ENCODE results near the gene AOX1. TPM values are rescaled to one million over a fixed set of nuclear protein-coding genes. Genes with fewer than 3 reads are reported as not detected.
"Not testable (repeated sequence)": the region's sequence is repeated elsewhere in the genome, so short reads cannot be mapped to it uniquely, and the experiment has no call there.

AOX1 gene
- total RNA-seq, 1 experiment from 2014 or later, result 3.0 TPM

DNA sequence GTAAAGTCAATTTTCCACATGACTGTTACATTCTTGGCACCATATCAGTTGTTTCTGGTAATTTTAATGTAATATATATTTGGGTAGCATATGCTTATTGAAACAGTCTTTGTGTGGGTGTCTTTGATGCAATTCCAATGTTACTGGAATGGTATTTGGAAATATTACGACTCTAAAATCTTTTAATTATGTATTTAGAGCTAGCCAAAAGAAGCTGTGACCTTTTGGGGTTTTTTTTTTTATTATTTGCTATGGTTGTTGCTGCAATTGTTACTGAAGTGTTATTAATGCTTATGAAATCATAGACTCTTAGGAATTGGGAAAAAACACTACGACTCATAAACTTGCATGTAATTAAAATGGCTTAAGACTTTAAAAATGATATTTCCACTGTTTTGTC lies 95.9 kb downstream of the AOX1 start:
- ChIA-PET POLR2A (no interaction called here), CTCF (no interaction called here)
- DNase-seq (ENCODE audit: low read depth, low spot score) (no peak), ATAC-seq (no peak)
- Histone ChIP-seq H3K36me3 (ENCODE audit: control insufficient read depth, insufficient read depth, low read length) (no peaks in the 10 kb centered on the region), H3K27me3 (ENCODE audit: control insufficient read depth, insufficient read depth, low read length) (no peaks in the 10 kb centered on the region), H3K4me3 (ENCODE audit: low read depth in 2 of 2, low read length in 2 of 2) (no peak overlapping the region), H3K27ac (ENCODE audit: low read length) (no peak overlapping the region), H3K9me3 (ENCODE audit: control insufficient read depth, insufficient read depth, low read depth, low read length) (no peaks in the 10 kb centered on the region), H3K4me1 (ENCODE audit: control insufficient read depth, insufficient read depth, low read length) (no peaks in the 10 kb centered on the region)
- TF ChIP-seq CTCF (IDR thresholded peaks at IDR 0.05), result no peak
- no peak for TF ChIP-seq POLR2AphosphoS5 (IDR thresholded peaks at IDR 0.05; ENCODE audit: low read depth, low read length)
- TF ChIP-seq SIN3A (IDR thresholded peaks at IDR 0.05; ENCODE audit: borderline replicate concordance, insufficient read depth, low read depth, low read length), result no peak
- no peak for TF ChIP-seq TCF7L2 (IDR thresholded peaks at IDR 0.05; ENCODE audit: low read depth, low read length)
- TF ChIP-seq REST (IDR thresholded peaks at IDR 0.05; ENCODE audit: insufficient read depth in 1 of 2, low read depth in 2 of 2, low read length in 1 of 2), result no peak
- no TSS peak for BruUV-seq (replicated peaks)
- intact Hi-C loops (cut with micrococcal nuclease; ENCODE audit: unreplicated experiment), result no loop called here
- in situ Hi-C loops (cut with HindIII; ENCODE audit: low pct_unique_long_range_greater_than_20kb, low sequenced_read_pairs), result no loop called here

GRCh38 chr2:200682407-200682806 lies 96.6 kb downstream of the AOX1 start:
- H3K27ac ChIP-seq (ENCODE audit: low read length); BruUV-seq (replicated peaks); POLR2A ChIA-PET: not testable (repeated sequence)

DNA sequence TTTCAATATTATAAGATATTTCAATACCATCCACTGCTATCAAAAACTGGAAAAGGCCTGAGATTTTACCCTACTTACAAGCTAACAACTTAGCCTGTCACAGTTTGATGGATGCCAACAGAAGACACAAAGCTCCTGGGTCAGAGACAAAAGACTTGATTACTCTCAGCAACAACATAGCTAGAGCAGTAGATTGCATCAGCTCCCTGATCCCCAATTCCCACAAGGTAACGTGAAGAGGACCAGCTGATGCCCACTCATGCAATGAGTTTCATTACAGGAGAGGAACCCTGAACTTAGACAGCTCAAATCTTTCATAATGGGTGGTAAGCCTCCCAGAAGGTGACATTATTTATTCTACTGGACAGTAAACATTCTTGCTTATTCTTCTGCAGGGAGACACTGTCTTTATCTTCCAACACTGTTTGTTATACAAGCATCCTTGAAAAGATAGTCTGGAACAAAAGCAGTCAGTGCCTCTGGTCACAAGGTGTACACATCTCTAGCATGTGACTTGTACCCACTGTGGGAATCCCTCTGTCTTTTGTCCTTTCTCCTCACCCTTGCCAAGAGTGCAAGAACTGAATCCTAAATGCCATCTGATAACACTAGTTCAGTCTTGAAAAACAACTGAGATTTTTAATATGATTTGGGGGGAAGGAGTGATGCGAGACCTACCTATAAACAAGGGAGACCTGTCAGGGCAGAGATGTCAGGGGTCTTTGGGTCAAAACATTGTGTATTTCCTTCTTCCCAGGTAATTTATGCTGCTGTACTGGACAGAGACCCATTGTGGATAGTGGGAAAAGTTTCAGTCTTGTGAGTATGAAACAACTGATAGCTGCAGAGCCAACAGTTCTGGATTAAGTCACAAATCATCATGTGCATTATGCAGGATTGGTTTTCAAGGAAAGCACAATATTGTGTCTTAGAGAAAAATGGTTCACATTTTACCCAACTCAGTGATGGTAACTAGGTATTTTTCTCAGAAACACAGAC lies 102.4 kb downstream of the AOX1 start:
- DNase-seq (ENCODE audit: low read depth, low spot score) (no peak), ATAC-seq (no peak)
- Histone ChIP-seq H3K27ac (ENCODE audit: low read length) (no peak overlapping the region), H3K36me3 (ENCODE audit: control insufficient read depth, insufficient read depth, low read length) (no peaks in the 10 kb centered on the region), H3K27me3 (ENCODE audit: control insufficient read depth, insufficient read depth, low read length) (no peaks in the 10 kb centered on the region), H3K4me3 (ENCODE audit: low read depth in 2 of 2, low read length in 2 of 2) (no peak overlapping the region), H3K9me3 (ENCODE audit: control insufficient read depth, insufficient read depth, low read depth, low read length) (no peaks in the 10 kb centered on the region), H3K4me1 (ENCODE audit: control insufficient read depth, insufficient read depth, low read length) (no peaks in the 10 kb centered on the region)
- no peak for TF ChIP-seq CTCF (IDR thresholded peaks at IDR 0.05)
- TF ChIP-seq POLR2AphosphoS5 (IDR thresholded peaks at IDR 0.05; ENCODE audit: low read depth, low read length), result no peak
- no peak for TF ChIP-seq SIN3A (IDR thresholded peaks at IDR 0.05; ENCODE audit: borderline replicate concordance, insufficient read depth, low read depth, low read length)
- TF ChIP-seq TCF7L2 (IDR thresholded peaks at IDR 0.05; ENCODE audit: low read depth, low read length), result no peak
- TF ChIP-seq REST (IDR thresholded peaks at IDR 0.05; ENCODE audit: insufficient read depth in 1 of 2, low read depth in 2 of 2, low read length in 1 of 2), result no peak
- CTCF ChIA-PET, result no interaction called here
- POLR2A ChIA-PET, result no interaction called here
- intact Hi-C loops (cut with micrococcal nuclease; ENCODE audit: unreplicated experiment) (no loop called here), in situ Hi-C loops (cut with HindIII; ENCODE audit: low pct_unique_long_range_greater_than_20kb, low sequenced_read_pairs) (no loop called here)
- no TSS peak for BruUV-seq (replicated peaks)

More at GRCh38 chr2:200682407-200682806, 96.6 kb downstream of the AOX1 start:
- H3K9me3 ChIP-seq (ENCODE audit: control insufficient read depth, insufficient read depth, low read depth, low read length); H3K36me3 ChIP-seq (ENCODE audit: control insufficient read depth, insufficient read depth, low read length); intact Hi-C loops (cut with micrococcal nuclease; ENCODE audit: unreplicated experiment); H3K4me3 ChIP-seq (ENCODE audit: low read depth in 2 of 2, low read length in 2 of 2); H3K4me1 ChIP-seq (ENCODE audit: control insufficient read depth, insufficient read depth, low read length); CTCF ChIA-PET; in situ Hi-C loops (cut with HindIII; ENCODE audit: low pct_unique_long_range_greater_than_20kb, low sequenced_read_pairs); ATAC-seq; DNase-seq (ENCODE audit: low read depth, low spot score); H3K27me3 ChIP-seq (ENCODE audit: control insufficient read depth, insufficient read depth, low read length): not testable (repeated sequence)

Measured in Panc1 (cell line).